Occipital lobe (tissue), 2 donors: ENCODE results near the gene SNCG. TPM values are rescaled to one million over a fixed set of nuclear protein-coding genes. Genes with fewer than 3 reads are reported as not detected.
"Not testable (repeated sequence)": the region's sequence is repeated elsewhere in the genome, so short reads cannot be mapped to it uniquely, and the experiment has no call there.

Experiments used
- DNase-seq: peaks from one replicate; lab custom pipeline; 2025; lab: John Stamatoyannopoulos, UW
- total RNA-seq: library from RNA; depleted of rRNA; stranded (reverse); fragments of >200 nt; gene quantifications from one replicate; pipeline ENCODE4 v1.2.3, GENCODE V29; 2014

The SNCG gene
- total RNA-seq, 1 donor from 2014 or later, result 2.7 TPM

DNA sequence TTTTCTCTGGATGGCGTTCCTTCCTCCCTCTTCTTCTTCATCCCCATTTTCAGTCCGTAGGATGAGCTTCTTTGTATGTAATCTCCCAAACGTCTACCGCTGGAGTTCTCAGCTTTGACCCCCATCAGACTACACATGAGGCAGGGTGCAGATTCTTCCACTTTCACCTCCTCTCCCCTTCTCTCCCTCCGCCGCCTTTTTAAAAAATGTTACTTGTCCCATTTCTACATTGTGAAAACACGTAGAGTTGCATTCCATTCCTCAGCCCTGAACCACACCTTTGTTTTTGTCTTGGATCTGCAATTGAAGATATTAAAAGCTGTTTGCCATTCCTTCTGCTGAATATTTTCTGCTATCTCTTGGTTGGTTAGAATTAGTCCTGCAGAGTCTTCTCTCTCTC, 16.1 kb downstream of the SNCG start:
- DNase-seq, result no peak

- DNase-seq, result no peak
Measured at GRCh38 chr10:86976362-86977056, 18.1 kb downstream of the SNCG start.

GRCh38 chr10:86978457-86978856, 20.1 kb downstream of the SNCG start:
- not testable (repeated sequence) for DNase-seq

- DNase-seq, result no peak
Measured at GRCh38 chr10:86979296-86979818, 21.0 kb downstream of the SNCG start.

GRCh38 chr10:86979977-86980448, 21.6 kb downstream of the SNCG start:
- DNase-seq, result no peak

DNA sequence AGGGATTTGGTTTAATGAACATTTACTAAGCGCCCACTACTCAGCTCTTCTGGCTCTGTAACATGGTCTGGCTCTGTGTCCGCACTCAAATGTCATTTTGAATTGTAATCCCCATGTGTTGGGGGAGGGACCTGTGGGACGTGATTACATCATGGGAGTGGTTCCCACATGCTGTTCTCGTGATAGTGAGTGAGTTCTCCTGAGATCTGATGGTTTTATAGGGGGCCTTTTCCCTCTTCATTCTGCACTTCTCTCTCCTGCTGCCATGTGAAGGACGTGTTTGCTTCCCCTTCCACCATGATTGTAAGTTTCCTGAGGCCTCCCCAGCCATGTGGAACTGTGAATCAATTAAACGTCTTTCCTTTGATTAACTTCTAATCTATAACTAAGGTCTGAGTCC, 22.6 kb downstream of the SNCG start:
- not testable (repeated sequence) for DNase-seq

DNA sequence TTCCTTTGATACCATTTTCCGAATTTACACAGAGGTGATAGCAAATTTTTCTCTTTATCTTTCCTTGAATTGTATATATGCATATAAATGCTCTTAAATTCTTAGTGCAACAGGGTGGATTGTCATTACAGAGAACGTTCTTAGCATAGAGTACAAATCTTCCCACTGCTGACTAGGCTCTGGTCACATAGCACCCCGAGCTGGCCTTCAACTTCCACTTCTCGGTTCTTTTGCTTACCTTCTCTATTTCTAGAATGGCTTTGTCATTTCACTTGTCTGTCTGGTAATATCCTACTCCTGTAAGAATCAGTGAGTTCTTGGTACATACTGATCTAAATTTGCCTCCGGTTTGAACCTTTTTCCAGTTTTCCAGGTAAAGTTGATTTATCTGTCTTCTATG, 23.3 kb downstream of the SNCG start:
- no peak for DNase-seq

DNA sequence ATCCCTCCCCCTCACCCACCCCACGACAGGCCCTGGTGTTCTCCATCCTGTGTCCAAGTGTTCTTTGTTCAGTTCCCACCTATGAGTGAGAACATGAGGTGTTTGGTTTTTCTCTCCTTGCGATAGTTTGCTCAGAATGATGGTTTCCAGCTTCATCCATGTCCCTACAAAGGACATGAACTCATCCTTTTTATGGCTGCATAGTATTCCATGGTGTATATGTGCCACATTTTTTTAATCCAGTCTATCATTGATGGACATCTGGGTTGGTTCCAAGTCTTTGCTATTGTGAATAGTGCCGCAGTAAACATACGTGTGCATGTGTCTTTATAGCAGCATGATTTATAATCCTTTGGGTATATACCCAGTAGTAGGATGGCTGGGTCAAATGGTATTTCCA, 26.1 kb downstream of the SNCG start:
- not testable (repeated sequence) for DNase-seq

DNA sequence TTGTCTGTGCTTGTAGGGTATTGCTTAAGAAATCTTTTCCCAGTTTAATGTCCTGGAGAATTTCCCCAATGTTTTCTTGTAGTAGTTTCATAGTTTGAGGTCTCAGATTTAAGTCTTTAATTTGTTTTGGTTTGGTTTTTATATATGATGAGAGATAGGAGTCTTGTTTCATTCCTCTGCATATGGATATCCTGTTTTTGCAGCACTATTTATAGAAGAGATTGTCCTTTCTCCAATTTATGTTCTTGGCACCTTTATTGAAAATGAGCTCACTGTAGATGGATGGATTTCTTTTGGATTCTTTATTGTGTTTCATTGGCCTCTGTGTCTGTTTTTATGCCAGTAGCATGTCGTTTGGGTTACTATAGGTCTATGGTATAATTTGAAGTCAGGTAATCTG, 30.1 kb downstream of the SNCG start:
- no peak for DNase-seq

DNA sequence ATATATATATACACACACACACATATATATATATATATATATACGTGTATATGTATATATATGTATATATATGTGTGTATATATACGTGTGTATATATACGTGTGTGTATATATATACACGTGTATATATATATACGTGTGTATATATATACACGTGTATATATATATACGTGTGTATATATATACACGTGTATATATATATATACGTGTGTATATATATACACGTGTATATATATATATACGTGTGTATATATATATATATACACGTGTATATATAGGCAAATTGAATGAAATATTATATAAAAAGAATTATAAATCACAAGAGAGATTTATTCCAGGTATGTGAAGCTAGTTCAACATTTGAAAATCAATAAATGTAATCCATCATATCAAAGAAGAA, 33.0 kb downstream of the SNCG start:
- not testable (repeated sequence) for DNase-seq

GRCh38 chr10:86992456-86992855, 34.1 kb downstream of the SNCG start:
- no peak for DNase-seq

DNA sequence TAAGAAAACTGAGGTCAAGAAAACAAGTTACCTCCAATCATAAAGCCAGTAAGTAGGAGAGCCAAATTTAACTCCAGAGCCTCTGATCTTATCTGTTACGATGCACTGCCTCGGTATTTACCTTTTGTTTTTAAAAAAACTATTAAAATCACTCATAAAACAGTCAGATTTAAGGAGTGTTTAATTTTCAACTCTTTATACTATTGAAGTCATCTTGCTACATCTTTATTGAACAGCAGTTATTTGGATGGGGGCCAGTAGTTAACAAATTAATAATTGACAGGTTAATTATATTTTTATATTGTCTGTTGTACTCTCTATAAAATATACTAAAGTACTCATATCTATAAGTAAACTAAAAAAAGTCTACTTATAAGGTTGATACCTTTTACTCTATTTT, 34.5 kb downstream of the SNCG start:
- DNase-seq, result no peak

DNA sequence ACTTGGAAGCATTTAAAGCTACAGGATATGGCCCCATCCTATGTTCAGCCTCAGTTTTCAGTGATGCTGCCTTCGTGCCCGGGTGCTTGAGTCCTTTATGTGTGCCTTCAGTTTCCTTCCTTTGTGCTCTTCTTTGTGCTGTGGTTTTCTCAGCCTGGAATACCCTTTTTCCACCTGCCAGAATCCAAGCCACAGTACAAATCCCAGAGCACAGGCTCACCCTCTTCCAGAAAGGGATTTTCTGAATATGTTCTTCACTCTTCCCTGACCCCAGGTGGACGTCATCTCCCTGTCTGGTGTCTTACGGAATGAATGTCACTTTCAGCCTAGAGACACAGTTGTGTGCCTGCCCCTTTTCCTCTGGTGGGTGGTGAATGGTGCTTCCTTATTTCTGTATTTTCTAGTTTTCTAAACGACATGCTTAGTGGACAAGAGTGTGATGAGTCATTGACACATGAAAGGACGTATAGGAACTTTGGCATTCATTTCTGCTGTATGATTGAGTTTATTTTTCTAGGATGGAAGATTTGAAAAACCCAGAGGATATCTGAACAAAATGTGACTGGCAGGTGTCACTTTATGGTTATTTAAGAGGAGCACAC, 41.5 kb downstream of the SNCG start:
- not testable (repeated sequence) for DNase-seq

- DNase-seq, result no peak
Measured at GRCh38 chr10:87000491-87000890, 42.1 kb downstream of the SNCG start.

GRCh38 chr10:87007124-87007523, 48.7 kb downstream of the SNCG start:
- DNase-seq, result not testable (repeated sequence)

DNA sequence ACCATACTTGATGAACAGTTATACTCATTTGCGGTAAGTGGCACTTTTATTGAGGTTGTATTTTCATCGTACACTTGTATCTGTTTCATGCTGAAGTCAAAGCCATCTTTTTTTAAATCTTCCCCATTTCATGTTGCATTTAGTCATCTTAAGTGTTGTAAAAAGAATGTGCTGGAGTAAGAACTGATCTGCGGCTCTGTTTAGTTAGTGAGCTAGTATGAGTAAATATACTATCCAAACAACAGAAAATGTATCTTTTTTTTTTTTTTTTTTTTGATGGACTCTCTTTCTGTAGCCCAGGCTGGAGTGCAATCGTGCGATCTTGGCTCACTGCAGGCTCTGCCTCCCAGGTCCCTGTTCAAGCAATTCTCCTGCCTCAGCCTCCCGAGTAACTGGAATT, 49.3 kb downstream of the SNCG start:
- DNase-seq, result not testable (repeated sequence)

DNA sequence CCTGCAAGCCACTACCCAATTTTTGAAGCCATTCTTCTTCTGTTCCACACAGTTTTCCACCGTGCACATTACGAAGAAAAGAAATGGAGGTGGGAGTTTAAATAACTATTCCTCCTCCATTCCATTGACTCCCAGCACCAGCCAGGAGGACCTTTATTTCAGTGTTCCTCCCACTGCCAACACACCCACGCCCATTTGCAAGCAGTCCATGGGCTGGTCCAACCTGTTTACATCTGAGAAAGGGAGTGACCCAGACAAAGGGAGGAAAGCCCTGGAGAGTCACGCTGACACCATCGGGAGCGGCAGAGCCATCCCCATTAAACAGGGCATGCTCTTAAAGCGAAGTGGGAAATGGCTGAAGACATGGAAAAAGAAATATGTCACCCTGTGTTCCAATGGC, 49.9 kb downstream of the SNCG start:
- DNase-seq, result not testable (repeated sequence)

DNA sequence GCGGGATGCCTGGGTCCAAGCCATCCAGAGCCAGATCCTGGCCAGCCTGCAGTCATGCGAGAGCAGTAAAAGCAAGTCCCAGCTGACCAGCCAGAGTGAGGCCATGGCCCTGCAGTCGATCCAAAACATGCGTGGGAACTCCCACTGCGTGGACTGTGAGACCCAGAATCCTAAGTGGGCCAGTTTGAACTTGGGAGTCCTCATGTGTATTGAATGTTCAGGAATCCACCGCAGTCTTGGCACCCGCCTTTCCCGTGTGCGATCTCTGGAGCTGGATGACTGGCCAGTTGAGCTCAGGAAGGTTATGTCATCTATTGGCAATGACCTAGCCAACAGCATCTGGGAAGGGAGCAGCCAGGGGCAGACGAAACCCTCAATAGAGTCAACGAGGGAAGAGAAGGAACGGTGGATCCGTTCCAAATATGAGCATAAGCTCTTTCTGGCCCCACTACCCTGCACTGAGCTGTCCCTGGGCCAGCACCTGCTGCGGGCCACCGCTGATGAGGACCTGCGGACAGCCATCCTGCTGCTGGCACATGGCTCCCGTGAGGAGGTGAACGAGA, 50.8 kb downstream of the SNCG start:
- not testable (repeated sequence) for DNase-seq
